ENCODE measurements around the gene INO80D. TPM values are rescaled to one million over a fixed set of nuclear protein-coding genes. Genes with fewer than 3 reads are reported as not detected.

INO80D gene
- total RNA-seq, 1 experiment from 2014 or later = 46.0 TPM

GRCh38 chr2:206115026-206115578, 29.1 kb upstream of the INO80D start:
- no peak overlapping the region for H3T11ph ChIP-seq (ENCODE audit: low read length)
- no peak overlapping the region for H3K23ac ChIP-seq (ENCODE audit: insufficient read length, low read depth, low read length)
- no peaks in the 10 kb centered on the region for H3K9me3 ChIP-seq (ENCODE audit: control insufficient read depth, low read depth, low read length)
- no peaks in the 10 kb centered on the region for H3K4me1 ChIP-seq (ENCODE audit: insufficient read depth, low read length)
- no peak for DNase-seq
- no peak overlapping the region for H3K4ac ChIP-seq (ENCODE audit: low read depth, low read length)
- no peaks in the 10 kb centered on the region for H3K4me1 Mint-ChIP-seq
- H2AFZ ChIP-seq (ENCODE audit: low read length) = no peak overlapping the region
- H3K36me3 Mint-ChIP-seq (ENCODE audit: insufficient read depth in 1 of 3, low read depth in 3 of 3) = peaks cover 6 to 25% (median 21%) of the 10 kb centered on the region in 3 experiments; a peak in 6 of 7 replicates
- no peaks in the 10 kb centered on the region for H3K27me3 ChIP-seq (ENCODE audit: insufficient read depth, low read length)
- no peak overlapping the region for H4K91ac ChIP-seq (ENCODE audit: insufficient read length, low read depth, low read length)
- no peak overlapping the region for H3K56ac ChIP-seq (ENCODE audit: insufficient read length, low read depth, low read length)
- H4K20me1 ChIP-seq (ENCODE audit: control insufficient read depth, insufficient read depth, insufficient read length) = no peaks in the 10 kb centered on the region
- H3K18ac ChIP-seq (ENCODE audit: insufficient read length, low read depth, low read length) = no peak overlapping the region
- no peak overlapping the region for H2BK12ac ChIP-seq (ENCODE audit: insufficient read length, low read depth, low read length)
- no peak for TF ChIP-seq CTCF (conservative IDR thresholded peaks at IDR 0.05)
- no peak overlapping the region for H3K27ac Mint-ChIP-seq
- H3K79me2 ChIP-seq (ENCODE audit: insufficient read depth, low read length) = no peaks in the 10 kb centered on the region
- no peaks in the 10 kb centered on the region for H3K23me2 ChIP-seq (ENCODE audit: insufficient read length, low read depth, low read length, poor library complexity, severe bottlenecking)
- H3K27ac ChIP-seq (ENCODE audit: insufficient read length, low read depth, low read length) = no peak overlapping the region
- H2BK120ac ChIP-seq (ENCODE audit: low read depth, low read length, poor library complexity, severe bottlenecking) = no peak overlapping the region
- no peak overlapping the region for H3K14ac ChIP-seq (ENCODE audit: insufficient read depth, low read length)
- H4K5ac ChIP-seq (ENCODE audit: insufficient read length, low read depth, low read length) = no peak overlapping the region
- H2BK15ac ChIP-seq (ENCODE audit: low read depth, low read length) = no peak overlapping the region
- no CpG with 5 or more reads among the region's 3 CpGs for WGBS (ENCODE audit: extremely low coverage, insufficient read length, low lambda C conversion rate)
- no peaks in the 10 kb centered on the region for H3K79me1 ChIP-seq (ENCODE audit: insufficient read depth, low read depth, low read length, poor library complexity, severe bottlenecking)
- H3K9me3 Mint-ChIP-seq = no peaks in the 10 kb centered on the region
- H3K4me3 Mint-ChIP-seq = no peak overlapping the region
- no peak overlapping the region for H2BK20ac ChIP-seq (ENCODE audit: low read depth, low read length, poor library complexity, severe bottlenecking)
- H3K4me2 ChIP-seq (ENCODE audit: insufficient read depth, insufficient read length, low read length) = no peak overlapping the region
- H2AK5ac ChIP-seq (ENCODE audit: insufficient read length, low read length) = no peak overlapping the region
- no peaks in the 10 kb centered on the region for H3K27me3 Mint-ChIP-seq (ENCODE audit: low read depth)
- H2BK5ac ChIP-seq (ENCODE audit: insufficient read length, low read length) = no peak overlapping the region
- H3K9ac ChIP-seq (ENCODE audit: extremely low read depth, insufficient read length, low read length) = no peak overlapping the region
- H4K8ac ChIP-seq (replicated peaks; ENCODE audit: insufficient read length, low read depth, low read length) = no peak overlapping the region

All from H9 (cell line).